D721Med (cell line): ENCODE results near the gene RAMP1.

Experiments
- DNase-seq: peaks from one replicate; pipeline ENCODE4 v3.0.0; 2011; ENCODE audit warnings: low spot score; ENCODE audit not compliant: insufficient read length
- FAIRE-seq: peaks from 2 replicates; lab custom pipeline; 2011; peaks lifted over from hg19 to GRCh38; lab: Jason Lieb, UNC
- TF ChIP-seq, protein P1 (sequence below): IDR thresholded peaks from 2 replicates; pipeline ENCODE4 v1.5.1; 2012; ENCODE audit warnings: mild to moderate bottlenecking, control low read depth; ENCODE audit not compliant: insufficient read depth; ENCODE audit errors: missing control alignments

The RAMP1 gene

DNA sequence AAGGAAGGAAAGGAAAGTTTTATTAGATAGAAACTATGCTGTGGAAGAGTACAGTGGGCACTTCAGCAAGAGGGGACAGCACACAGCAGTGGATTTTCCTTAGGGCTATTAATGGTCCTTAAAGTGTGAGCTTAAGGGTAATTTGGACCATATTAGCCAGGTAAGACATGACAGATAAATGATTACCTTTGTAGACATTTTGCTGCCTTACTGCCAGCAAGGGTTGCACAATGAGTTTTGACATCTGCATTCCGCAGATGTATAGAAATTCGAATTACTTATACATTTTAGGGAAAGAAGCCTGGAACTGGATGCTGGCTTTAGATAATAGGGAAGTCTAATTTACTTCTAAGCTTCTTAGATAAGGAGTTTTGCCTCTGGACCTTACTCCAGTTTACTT, 93.4 kb downstream of the RAMP1 start:
- no peak for DNase-seq
- no peak for FAIRE-seq
- TF ChIP-seq, protein P1, sequence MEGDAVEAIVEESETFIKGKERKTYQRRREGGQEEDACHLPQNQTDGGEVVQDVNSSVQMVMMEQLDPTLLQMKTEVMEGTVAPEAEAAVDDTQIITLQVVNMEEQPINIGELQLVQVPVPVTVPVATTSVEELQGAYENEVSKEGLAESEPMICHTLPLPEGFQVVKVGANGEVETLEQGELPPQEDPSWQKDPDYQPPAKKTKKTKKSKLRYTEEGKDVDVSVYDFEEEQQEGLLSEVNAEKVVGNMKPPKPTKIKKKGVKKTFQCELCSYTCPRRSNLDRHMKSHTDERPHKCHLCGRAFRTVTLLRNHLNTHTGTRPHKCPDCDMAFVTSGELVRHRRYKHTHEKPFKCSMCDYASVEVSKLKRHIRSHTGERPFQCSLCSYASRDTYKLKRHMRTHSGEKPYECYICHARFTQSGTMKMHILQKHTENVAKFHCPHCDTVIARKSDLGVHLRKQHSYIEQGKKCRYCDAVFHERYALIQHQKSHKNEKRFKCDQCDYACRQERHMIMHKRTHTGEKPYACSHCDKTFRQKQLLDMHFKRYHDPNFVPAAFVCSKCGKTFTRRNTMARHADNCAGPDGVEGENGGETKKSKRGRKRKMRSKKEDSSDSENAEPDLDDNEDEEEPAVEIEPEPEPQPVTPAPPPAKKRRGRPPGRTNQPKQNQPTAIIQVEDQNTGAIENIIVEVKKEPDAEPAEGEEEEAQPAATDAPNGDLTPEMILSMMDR = no peak

DNA sequence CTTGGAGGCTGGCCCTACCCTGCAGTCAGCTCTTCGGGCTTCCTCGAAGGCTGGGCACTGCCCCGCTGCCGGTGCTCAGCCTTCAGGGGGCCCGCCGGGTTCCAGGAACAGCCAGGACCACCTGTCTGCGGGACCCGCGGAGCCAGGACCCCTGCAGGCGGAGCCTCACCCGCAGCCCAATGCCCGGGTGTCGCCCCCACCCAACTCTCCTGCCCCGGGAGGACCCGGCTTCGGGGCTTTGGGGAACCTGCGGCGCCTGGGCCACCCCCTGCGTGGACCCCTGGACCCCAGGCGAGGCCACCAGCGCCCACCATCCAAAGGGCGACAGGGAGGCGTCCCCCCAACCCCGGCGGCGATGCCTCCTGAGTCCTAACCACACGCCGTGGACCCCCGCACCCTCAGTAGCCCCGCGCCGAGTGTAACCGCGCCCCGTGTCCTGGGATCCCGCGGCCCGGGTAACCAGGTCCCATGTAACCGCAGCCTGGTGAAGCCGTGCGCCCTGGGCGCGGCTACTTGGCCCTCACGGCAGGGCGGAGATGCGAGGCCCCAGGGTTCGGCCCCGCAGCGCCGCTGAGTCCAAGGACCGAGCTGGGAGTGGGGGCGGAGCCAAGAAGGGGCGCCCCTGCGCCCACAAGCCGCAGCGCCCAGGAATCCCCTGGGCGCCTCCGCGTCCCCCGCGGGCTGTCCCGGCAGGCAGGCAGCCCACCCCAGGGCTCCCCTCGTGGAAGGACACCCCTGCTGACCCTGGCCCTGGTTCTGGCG, 96.4 kb downstream of the RAMP1 start:
- no peak for DNase-seq
- TF ChIP-seq, protein P1 = no peak
- no peak for FAIRE-seq

DNA sequence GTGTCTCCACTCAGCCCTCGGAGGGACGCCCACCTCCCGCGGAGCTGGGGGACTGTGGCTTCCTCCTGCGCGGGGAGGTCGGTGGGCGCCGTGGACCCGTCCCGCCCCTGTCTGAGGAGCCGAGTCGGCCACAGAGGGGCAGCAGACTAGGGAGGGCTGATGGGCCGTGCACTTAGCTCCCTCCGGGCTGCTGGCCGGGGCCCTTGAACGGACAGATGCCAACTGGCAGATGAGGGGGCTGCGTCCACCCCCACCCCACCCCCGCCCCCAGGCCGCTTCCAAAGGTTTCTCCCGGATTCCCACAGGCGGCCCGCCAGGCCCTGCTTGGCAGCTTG, 96.9 kb downstream of the RAMP1 start:
- no peak for DNase-seq
- no peak for FAIRE-seq
- TF ChIP-seq, protein P1 = no peak

- FAIRE-seq (no peak), DNase-seq (no peak)
- TF ChIP-seq, protein P1 = no peak
These were observed 102.2 kb downstream of the RAMP1 start for GRCh38 chr2:237961637-237962036.
